ENCODE data around the gene COL5A3.

COL5A3 gene

GRCh38 chr19:9995084-9995483 lies 15.2 kb downstream of the COL5A3 start:
- DNase-seq, result no peak
- TF ChIP-seq CTCF (IDR thresholded peaks at IDR 0.05; ENCODE audit: low read depth, low read length), result no peak

GRCh38 chr19:9991425-9992191 lies 18.7 kb downstream of the COL5A3 start:
- H3K36me3 ChIP-seq, result no peaks in the 10 kb centered on the region
- DNase-seq, result no peak
- no peak overlapping the region for H3K4me3 ChIP-seq (ENCODE audit: low read depth, low read length)
- H3K27me3 ChIP-seq, result no peaks in the 10 kb centered on the region
- no peaks in the 10 kb centered on the region for H3K9me3 ChIP-seq
- H3K4me1 ChIP-seq, result no peaks in the 10 kb centered on the region
- TF ChIP-seq CTCF (IDR thresholded peaks at IDR 0.05; ENCODE audit: low read depth, low read length), result no peak

More at GRCh38 chr19:9995084-9995483, 15.2 kb downstream of the COL5A3 start:
- no peaks in the 10 kb centered on the region for H3K4me1 ChIP-seq
- H3K9me3 ChIP-seq, result no peaks in the 10 kb centered on the region
- H3K27me3 ChIP-seq, result peaks cover 2% of the 10 kb centered on the region; the same call in 1 of the 2 replicates
- no peak overlapping the region for H3K4me3 ChIP-seq (ENCODE audit: low read depth, low read length)
- no peaks in the 10 kb centered on the region for H3K36me3 ChIP-seq

DNA sequence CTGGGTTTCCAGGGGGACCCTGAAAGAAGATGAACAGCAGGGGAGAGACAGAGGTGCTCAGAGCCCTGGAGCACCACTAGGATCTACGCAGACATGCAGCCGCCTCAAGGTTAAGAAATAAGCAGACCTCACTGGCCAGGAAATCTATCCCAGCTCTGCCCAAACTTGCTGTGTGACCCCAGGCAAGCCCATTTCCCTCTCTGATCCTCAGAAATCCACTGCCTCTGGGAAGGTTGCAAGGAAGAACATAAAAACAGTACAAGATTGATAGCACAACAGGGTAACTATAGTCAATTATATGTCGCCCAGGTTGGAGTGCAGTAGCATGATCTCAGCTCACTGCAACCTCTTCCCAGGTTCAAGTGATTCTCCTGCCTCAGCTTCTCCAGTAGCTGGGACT lies 20.8 kb downstream of the COL5A3 start:
- Histone ChIP-seq H3K4me1 (no peaks in the 10 kb centered on the region), H3K36me3 (no peaks in the 10 kb centered on the region), H3K4me3 (ENCODE audit: low read depth, low read length) (no peak overlapping the region), H3K27me3 (no peaks in the 10 kb centered on the region), H3K9me3 (no peaks in the 10 kb centered on the region)
- DNase-seq, result no peak
- no peak for TF ChIP-seq CTCF (IDR thresholded peaks at IDR 0.05; ENCODE audit: low read depth, low read length)

GRCh38 chr19:9986787-9987281 lies 23.5 kb downstream of the COL5A3 start:
- H3K9me3 ChIP-seq, result no peaks in the 10 kb centered on the region

DNA sequence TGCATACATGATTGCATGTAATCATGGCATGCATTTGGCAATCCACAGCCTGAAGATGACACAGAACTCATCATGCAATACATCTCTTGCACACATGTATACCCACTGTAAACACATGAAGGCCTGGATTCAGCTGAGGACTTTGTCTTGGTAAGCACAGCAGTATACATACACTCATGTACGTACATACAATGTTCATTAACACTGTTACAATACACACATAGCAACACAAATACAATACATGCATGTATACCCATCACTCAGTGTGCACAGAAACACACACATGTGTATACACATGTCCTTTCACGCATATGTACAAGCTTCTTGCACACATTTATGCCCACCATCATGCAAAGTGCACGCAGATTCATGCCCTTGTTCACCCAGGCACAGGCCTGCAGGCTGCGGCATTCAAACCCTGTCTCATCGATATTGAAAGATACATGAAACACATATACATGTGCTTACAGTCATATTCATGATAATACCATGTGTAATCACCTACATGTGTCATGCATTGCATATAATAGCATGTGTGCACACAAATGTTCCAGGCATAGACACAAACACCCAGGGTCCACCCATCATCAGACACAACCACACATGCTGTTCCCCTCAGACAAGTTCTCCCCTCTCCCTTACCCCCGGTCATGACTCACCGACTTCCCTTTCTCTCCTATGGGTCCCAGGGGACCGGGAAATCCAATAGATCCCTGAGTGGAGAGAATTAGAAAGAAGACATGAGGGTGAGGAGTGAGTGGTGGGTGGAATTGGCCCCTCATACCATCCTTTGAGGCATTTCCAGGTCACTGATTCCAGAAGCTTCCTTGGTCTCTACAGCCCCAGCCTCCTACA lies 28.7 kb downstream of the COL5A3 start:
- Histone ChIP-seq H3K36me3 (no peaks in the 10 kb centered on the region), H3K27me3 (no peaks in the 10 kb centered on the region), H3K4me3 (ENCODE audit: low read depth, low read length) (no peak overlapping the region), H3K9me3 (no peaks in the 10 kb centered on the region), H3K4me1 (no peaks in the 10 kb centered on the region)
- TF ChIP-seq CTCF (IDR thresholded peaks at IDR 0.05; ENCODE audit: low read depth, low read length), result no peak
- no peak for DNase-seq

More at GRCh38 chr19:9986787-9987281, 23.5 kb downstream of the COL5A3 start:
- no peak for DNase-seq
- Histone ChIP-seq H3K36me3 (no peaks in the 10 kb centered on the region), H3K27me3 (no peaks in the 10 kb centered on the region), H3K4me1 (no peaks in the 10 kb centered on the region), H3K4me3 (ENCODE audit: low read depth, low read length) (no peak overlapping the region)
- TF ChIP-seq CTCF (IDR thresholded peaks at IDR 0.05; ENCODE audit: low read depth, low read length), result no peak
